HG03460 (cell line): ENCODE measurements around the gene TNS3.

ENCODE experiments used
- ATAC-seq: cut with Tn5 transposase; IDR thresholded peaks from one replicate; pipeline ENCODE4 v1.9.1; 2021; ENCODE audit not compliant: unreplicated experiment

Gene TNS3

DNA sequence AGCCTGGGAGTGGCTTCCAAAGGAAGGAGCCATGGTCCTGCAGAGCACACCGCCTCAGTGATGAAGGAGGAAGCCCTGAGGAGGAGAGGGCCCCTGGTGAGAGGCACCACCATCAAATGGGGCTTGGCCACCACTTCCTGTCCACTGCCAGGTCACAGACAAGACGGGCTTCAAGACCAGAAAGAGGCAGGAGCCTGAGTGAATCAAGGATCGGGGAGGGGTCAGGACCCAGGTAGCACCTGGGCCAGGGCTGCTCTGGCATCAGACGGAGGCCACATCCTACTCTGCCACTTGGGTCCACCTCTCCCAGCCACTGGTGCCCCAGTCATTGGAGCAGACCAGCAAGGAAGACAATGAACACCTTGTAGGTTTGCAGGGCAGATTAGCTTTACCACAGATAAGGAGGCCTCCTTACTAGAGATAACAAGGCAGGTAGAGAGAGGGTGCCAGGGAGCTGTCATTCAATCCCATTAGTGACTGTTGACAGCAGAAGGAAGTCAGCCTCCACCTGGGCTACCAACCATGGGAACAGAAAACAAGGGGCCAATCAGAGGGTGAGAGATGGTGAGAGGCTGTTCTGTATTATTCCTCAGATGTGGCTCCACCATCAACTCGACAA lies 143.4 kb downstream of the TNS3 start:
- ATAC-seq: no peak

DNA sequence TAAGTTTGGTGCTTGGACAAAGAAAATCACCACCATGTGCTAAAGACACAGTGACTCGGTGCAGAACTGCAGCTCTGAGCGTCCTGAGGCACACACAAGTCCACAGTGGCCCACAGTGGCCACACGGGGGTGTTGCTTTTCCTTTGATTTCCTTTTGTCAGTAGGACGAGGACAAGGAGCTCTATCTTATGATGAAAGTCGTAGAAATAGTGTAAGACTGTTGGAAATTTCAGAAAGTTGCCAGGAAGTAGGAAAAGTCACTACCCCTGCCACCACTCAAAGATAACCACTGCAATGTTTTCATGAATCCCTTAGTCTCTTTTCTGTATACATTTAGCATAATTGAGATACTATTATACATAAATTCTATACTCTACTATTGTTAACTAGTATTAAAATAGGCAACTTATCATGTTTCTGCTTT lies 146.0 kb downstream of the TNS3 start:
- no peak for ATAC-seq

DNA sequence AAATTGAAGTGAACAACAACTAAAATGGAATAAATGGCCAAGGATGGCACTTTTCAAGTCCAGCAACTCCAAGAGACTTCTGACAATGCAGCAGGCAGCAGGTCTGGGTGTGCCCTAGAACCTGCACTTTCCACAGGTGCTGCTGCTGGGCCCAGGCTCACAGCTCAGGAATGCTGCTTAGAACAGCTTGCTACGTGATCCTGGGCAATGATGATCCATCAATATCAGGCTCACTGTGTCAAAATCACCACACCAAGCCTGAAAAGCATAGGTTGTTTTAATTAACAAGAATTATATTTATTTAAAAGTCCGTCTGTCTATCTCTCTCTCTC lies 148.4 kb downstream of the TNS3 start:
- no peak for ATAC-seq

- no peak for ATAC-seq
Measured at GRCh38 chr7:47432671-47433563, 149.0 kb downstream of the TNS3 start.

DNA sequence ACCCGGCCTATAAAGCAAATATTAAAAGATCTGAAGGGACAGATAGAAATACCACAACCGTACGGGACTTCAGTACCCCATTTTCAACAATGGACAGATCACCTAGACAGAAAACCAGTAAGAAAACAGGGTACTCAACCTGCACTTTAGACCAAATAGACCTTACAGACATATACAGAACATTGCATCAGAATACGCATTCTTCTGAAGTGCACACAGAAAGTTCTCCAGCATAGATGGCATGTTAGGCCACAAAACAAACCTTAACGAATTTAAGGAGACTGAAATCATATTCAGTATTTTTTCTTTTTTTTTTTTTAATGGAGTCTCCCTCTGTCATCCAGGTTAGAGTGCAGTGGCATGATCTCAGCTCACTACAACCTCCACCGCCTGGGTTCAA lies 151.5 kb downstream of the TNS3 start:
- no peak for ATAC-seq

DNA sequence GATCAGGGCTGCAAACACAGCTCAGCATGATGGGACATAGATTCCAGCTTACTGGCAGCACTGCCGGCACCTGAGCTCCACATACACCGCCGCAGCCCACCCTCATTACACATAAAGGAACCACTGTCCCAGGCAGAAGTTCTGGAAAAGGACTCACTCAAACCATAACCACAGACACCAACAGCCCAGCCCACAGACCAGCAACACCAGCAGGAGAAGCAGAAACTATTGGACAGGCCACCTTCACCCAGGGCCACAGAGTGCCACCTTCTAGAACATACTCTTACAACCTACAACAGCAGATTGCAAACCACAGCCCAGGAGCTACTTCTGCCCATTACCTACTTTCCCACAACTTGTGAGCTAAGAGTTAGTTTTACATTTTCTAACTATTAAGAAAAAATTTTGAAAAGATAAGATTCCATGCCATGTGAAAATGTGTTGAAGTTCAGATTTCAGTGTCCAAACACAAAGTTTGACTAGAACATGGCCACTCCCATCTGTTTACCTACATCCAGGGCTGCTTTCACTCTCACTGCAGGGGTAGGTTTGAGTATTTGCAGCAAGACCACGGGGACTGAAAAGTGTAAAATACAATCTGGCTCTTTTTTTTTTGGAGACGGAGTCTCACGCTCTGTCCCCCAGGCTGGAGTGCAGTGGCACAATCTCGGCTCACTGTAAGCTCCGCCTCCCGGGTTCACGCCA lies 153.0 kb downstream of the TNS3 start:
- no peak for ATAC-seq

GRCh38 chr7:47428052-47428767 lies 153.7 kb downstream of the TNS3 start:
- no peak for ATAC-seq

GRCh38 chr7:47427051-47427643 lies 154.8 kb downstream of the TNS3 start:
- ATAC-seq: no peak

- ATAC-seq: no peak
Measured at GRCh38 chr7:47424523-47424922, 157.4 kb downstream of the TNS3 start.

DNA sequence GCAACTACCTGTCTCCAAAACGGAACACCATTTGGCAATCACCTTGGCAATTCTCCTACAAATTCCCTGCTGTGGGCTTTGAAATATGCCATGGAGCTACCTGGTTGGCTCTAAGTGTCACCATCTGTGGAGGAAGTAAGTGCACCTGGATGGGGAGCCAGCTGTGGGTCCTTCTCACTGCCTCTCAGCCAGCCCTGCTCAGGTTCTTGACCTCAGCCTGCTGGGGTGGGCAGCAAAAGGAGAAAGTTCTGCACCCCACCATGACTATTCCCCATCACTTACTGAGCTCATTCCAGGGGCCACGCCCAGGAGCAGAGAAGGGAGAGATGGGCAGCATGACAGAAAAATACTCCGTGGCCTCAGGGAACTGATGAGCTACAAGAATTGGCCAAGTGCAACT lies 158.7 kb downstream of the TNS3 start:
- ATAC-seq: no peak

DNA sequence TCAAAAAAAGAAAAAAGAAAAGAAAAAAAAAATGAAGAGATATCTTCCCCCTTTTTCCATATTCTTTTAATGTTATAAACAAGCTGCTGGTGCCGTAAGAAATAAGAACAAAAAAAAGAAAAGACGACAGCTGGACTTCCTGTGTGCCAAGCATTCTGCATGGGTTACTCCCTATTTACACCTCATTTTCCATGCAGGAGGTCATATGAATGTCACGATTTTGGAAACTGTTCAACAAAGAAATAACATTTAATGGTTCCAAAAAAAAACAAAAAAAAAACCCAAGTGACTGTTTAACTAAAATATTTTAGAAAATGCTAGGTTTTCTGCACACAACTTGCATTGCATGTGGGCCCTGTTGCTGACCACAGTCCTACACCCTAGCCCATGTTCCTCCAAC lies 159.3 kb downstream of the TNS3 start:
- ATAC-seq: no peak

GRCh38 chr7:47421456-47421855 lies 160.5 kb downstream of the TNS3 start:
- no peak for ATAC-seq

- ATAC-seq: no peak
Measured at GRCh38 chr7:47420122-47420780, 161.7 kb downstream of the TNS3 start.

- ATAC-seq: no peak
Measured at GRCh38 chr7:47419471-47419870, 162.4 kb downstream of the TNS3 start.

DNA sequence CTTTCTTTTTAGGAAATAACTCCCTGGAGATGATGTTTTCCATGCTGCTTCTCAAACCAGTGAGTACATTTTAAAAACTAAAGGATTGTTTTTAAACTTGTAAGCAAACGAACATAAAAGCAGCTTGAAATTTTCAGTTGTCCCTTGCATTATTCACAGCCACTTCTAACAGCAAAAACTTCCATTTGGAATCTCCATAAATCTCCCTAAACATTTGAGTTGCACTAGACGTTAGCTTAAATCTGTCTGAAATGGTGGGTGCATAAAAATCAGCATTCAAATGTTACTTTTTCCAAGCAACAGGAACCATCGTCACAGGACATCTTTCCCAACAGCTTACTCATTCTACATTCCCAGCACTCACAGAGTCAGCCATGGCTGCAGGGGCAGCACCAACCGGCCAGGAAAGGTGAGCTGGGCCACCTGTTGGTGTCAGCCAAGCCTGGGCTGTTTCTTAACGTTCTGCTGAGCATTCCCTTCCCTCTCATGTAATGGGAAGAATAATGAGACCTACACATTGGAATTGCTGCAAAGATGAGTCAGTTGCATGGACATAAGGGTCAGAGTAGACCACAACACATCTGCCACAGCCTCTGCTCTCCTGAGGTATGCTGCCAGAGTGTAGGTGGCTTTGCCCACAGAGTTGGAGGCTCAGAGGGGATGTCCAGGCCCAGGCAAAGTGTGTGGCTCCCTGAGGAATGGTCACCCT lies 163.2 kb downstream of the TNS3 start:
- no peak for ATAC-seq

- no peak for ATAC-seq
Measured at GRCh38 chr7:47416492-47417480, 165.1 kb downstream of the TNS3 start.

- no peak for ATAC-seq
Measured at GRCh38 chr7:47415318-47416212, 166.3 kb downstream of the TNS3 start.
